SU-DHL-6 (cell line): Measurements from ENCODE around the gene ZBP1.

ENCODE experiments used
- EZH2phosphoT487 ChIP-seq: fragments of 200-600 bp; sonication (generic), shearing (Covaris generic); conservative IDR thresholded peaks from 2 replicates; pipeline ENCODE4 v1.6.1; 2018; ENCODE audit warnings: mild to moderate bottlenecking, antibody characterized with exemption, low read length, moderate library complexity, mixed read lengths
- TF ChIP-seq, protein P1 (sequence below): fragments of 200-600 bp; sonication (generic); IDR thresholded peaks from one replicate; pipeline ENCODE4 v1.5.1; 2017; ENCODE audit warnings: antibody characterized with exemption, mild to moderate bottlenecking, low read length, moderate library complexity; ENCODE audit not compliant: insufficient read depth, poor library complexity, severe bottlenecking

DNA sequence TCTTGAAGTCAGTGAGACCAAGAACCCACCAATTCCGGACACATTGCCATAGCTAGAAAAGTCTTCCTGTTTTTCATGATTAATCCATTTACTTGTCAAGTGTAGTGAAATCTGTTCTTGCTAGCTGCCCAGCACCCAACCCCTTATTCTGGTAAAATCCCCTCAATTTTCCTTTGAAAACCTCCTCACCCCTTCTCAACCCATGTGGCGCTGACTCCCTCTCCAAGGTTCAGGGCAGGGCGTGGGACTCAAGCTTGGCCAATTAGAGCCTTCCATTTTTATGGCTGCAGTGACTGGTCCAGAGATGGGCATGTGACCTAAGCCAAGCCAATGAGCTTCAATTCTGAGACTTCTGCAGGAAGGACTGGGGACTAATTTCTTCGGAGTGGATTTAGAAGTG, 9.8 kb upstream of the ZBP1 start:
- TF ChIP-seq, protein P1, sequence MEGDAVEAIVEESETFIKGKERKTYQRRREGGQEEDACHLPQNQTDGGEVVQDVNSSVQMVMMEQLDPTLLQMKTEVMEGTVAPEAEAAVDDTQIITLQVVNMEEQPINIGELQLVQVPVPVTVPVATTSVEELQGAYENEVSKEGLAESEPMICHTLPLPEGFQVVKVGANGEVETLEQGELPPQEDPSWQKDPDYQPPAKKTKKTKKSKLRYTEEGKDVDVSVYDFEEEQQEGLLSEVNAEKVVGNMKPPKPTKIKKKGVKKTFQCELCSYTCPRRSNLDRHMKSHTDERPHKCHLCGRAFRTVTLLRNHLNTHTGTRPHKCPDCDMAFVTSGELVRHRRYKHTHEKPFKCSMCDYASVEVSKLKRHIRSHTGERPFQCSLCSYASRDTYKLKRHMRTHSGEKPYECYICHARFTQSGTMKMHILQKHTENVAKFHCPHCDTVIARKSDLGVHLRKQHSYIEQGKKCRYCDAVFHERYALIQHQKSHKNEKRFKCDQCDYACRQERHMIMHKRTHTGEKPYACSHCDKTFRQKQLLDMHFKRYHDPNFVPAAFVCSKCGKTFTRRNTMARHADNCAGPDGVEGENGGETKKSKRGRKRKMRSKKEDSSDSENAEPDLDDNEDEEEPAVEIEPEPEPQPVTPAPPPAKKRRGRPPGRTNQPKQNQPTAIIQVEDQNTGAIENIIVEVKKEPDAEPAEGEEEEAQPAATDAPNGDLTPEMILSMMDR: no peak
- TF ChIP-seq EZH2phosphoT487: no peak
